ENCODE results near the gene ATXN7L3.

- TF ChIP-seq CTCF (IDR thresholded peaks at IDR 0.05 in 4 of 5, conservative IDR thresholded peaks at IDR 0.05 in 1 of 5) (peak; percentile 47 to 92 (median 88)), POLR2A (IDR thresholded peaks at IDR 0.05) (peak; percentile 56 to 74)
Observed at GRCh38 chr17:44219108-44219615, 19.5 kb upstream of the ATXN7L3 start.
